Measurements from ENCODE around the gene SPTSSB. TPM values are rescaled to one million over a fixed set of nuclear protein-coding genes. Genes with fewer than 3 reads are reported as not detected.

The SPTSSB gene
- total RNA-seq, 1 experiment from 2014 or later = not detected

DNA sequence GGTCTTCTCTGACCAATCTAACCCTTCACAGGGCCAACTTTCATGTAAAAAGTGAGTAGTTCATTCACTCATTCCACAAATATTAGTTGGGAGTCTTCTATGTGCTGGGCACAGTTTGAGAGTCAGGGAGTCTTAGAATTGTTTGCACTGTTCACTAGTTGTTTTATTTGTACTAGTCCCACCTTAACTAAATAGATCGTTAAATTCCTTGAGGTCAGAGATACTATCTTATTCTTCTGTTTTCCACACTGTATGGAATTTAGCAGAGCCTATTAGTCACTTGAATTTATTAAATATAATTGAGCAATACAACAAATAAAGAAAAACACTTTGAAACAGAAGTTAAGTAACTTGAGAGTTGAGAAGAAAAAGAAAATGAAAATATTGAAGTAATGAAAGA is 40.8 kb upstream of the SPTSSB start:
- Mint-ChIP-seq H3K27ac (ENCODE audit: low read depth, unreplicated experiment) (no peak overlapping the region), H3K4me3 (ENCODE audit: unreplicated experiment) (no peak overlapping the region), H3K27me3 (ENCODE audit: insufficient read depth, unreplicated experiment) (no peaks in the 10 kb centered on the region), H3K9me3 (ENCODE audit: unreplicated experiment) (no peaks in the 10 kb centered on the region), H3K4me1 (ENCODE audit: insufficient read depth, unreplicated experiment) (peaks cover 31% of the 10 kb centered on the region), H3K36me3 (ENCODE audit: insufficient read depth, unreplicated experiment) (no peaks in the 10 kb centered on the region)
- no peak for TF ChIP-seq CTCF (IDR thresholded peaks at IDR 0.05; ENCODE audit: unreplicated experiment)
- ChIA-PET CTCF (interaction anchor here (1.0 to 5.9 kb wide), 4 partner anchors 42 to 141 kb away, joined by 4 to 50 read pairs (median 8); no protein-coding TSS in a partner anchor), POLR2A (interaction anchor here (1.2 to 1.3 kb wide), 2 partner anchors 121 to 142 kb away, joined by 3 to 4 read pairs; no protein-coding TSS in a partner anchor)
- BruUV-seq (replicated peaks) = no TSS peak
- no peak for DNase-seq (ENCODE audit: unreplicated experiment)
- intact Hi-C loops (cut with micrococcal nuclease) = no loop called here

GRCh38 chr3:161409858-161410257 is 38.5 kb upstream of the SPTSSB start:
- no peak for TF ChIP-seq CTCF (IDR thresholded peaks at IDR 0.05; ENCODE audit: unreplicated experiment)
- intact Hi-C loops (cut with micrococcal nuclease) = loop anchor here (1.0 kb wide), 2 partner anchors 105 to 137 kb away; no protein-coding TSS in a partner anchor
- peak; percentile 76 for DNase-seq (ENCODE audit: unreplicated experiment)
- Mint-ChIP-seq H3K27ac (ENCODE audit: low read depth, unreplicated experiment) (no peak overlapping the region), H3K27me3 (ENCODE audit: insufficient read depth, unreplicated experiment) (no peaks in the 10 kb centered on the region), H3K9me3 (ENCODE audit: unreplicated experiment) (no peaks in the 10 kb centered on the region), H3K4me1 (ENCODE audit: insufficient read depth, unreplicated experiment) (peaks cover 18% of the 10 kb centered on the region), H3K36me3 (ENCODE audit: insufficient read depth, unreplicated experiment) (no peaks in the 10 kb centered on the region), H3K4me3 (ENCODE audit: unreplicated experiment) (no peak overlapping the region)
- ChIA-PET CTCF (interaction anchor here (0.6 to 6.9 kb wide), 17 partner anchors 8 to 1571 kb away, joined by 3 to 110 read pairs (median 5); no protein-coding TSS in a partner anchor), POLR2A (interaction anchor here (1.5 kb wide), 1 partner anchor 139 kb away, joined by 4 read pairs; no protein-coding TSS in a partner anchor)
- BruUV-seq (replicated peaks) = no TSS peak

- H3K36me3 Mint-ChIP-seq (ENCODE audit: insufficient read depth, unreplicated experiment) = no peaks in the 10 kb centered on the region
- intact Hi-C loops (cut with micrococcal nuclease) = loop anchor here (1.0 kb wide), 2 partner anchors 104 to 136 kb away; no protein-coding TSS in a partner anchor
- peak; percentile 76 for DNase-seq (ENCODE audit: unreplicated experiment)
- peak; percentile 69 for TF ChIP-seq CTCF (IDR thresholded peaks at IDR 0.05; ENCODE audit: unreplicated experiment)
- H3K4me1 Mint-ChIP-seq (ENCODE audit: insufficient read depth, unreplicated experiment) = peaks cover 16% of the 10 kb centered on the region
- CTCF ChIA-PET = interaction anchor here (0.6 to 6.9 kb wide), 35 partner anchors 9 to 723 kb away, joined by 3 to 110 read pairs (median 4); no protein-coding TSS in a partner anchor
- H3K27ac Mint-ChIP-seq (ENCODE audit: low read depth, unreplicated experiment) = no peak overlapping the region
- H3K27me3 Mint-ChIP-seq (ENCODE audit: insufficient read depth, unreplicated experiment) = no peaks in the 10 kb centered on the region
- H3K9me3 Mint-ChIP-seq (ENCODE audit: unreplicated experiment) = no peaks in the 10 kb centered on the region
- POLR2A ChIA-PET = interaction anchor here (1.5 kb wide), 1 partner anchor 138 kb away, joined by 4 read pairs; no protein-coding TSS in a partner anchor
- no TSS peak for BruUV-seq (replicated peaks)
- H3K4me3 Mint-ChIP-seq (ENCODE audit: unreplicated experiment) = no peak overlapping the region
Measured at GRCh38 chr3:161409069-161409468, 37.8 kb upstream of the SPTSSB start.

- no peak overlapping the region for H3K27ac Mint-ChIP-seq (ENCODE audit: low read depth, unreplicated experiment)
- TF ChIP-seq CTCF (IDR thresholded peaks at IDR 0.05; ENCODE audit: unreplicated experiment) = no peak
- intact Hi-C loops (cut with micrococcal nuclease) = no loop called here
- BruUV-seq (replicated peaks) = no TSS peak
- peaks cover 11% of the 10 kb centered on the region for H3K4me1 Mint-ChIP-seq (ENCODE audit: insufficient read depth, unreplicated experiment)
- no peaks in the 10 kb centered on the region for H3K9me3 Mint-ChIP-seq (ENCODE audit: unreplicated experiment)
- ChIA-PET CTCF (interaction anchor here (0.7 to 6.9 kb wide), 10 partner anchors 9 to 139 kb away, joined by 3 to 110 read pairs (median 4); no protein-coding TSS in a partner anchor), POLR2A (interaction anchor here (0.5 to 1.7 kb wide), 6 partner anchors 9 to 136 kb away, joined by 3 to 8 read pairs (median 4); no protein-coding TSS in a partner anchor)
- no peaks in the 10 kb centered on the region for H3K27me3 Mint-ChIP-seq (ENCODE audit: insufficient read depth, unreplicated experiment)
- no peak overlapping the region for H3K4me3 Mint-ChIP-seq (ENCODE audit: unreplicated experiment)
- DNase-seq (ENCODE audit: unreplicated experiment) = no peak
- H3K36me3 Mint-ChIP-seq (ENCODE audit: insufficient read depth, unreplicated experiment) = no peaks in the 10 kb centered on the region
Measured at GRCh38 chr3:161406594-161407555, 35.6 kb upstream of the SPTSSB start.
